Measurements from ENCODE around the gene PLA2G12B. TPM values are rescaled to one million over a fixed set of nuclear protein-coding genes. Genes with fewer than 3 reads are reported as not detected.

The PLA2G12B gene
- total and polyA plus RNA-seq, 2 experiments from 2014 or later: not detected

DNA sequence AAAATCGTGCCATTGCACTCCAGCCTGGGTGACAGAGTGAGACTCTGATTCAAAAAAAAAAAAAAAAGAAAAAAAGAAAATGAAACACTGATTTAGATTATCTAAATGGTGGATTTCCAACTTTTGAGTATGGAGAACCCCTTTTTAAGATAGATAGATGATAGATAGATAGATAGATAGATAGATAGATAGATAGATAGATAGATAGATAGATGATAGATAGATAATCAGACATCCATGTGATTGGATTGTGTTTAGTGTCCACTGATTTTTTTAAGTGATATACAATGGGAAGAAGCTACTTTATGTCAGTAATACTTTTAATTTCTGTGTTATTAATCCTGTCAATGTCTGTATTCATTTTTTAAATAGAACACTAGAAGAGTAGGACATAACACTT is 55.1 kb downstream of the PLA2G12B start:
- H3K27ac ChIP-seq (ENCODE audit: low read depth): no peak overlapping the region
- H3K27ac Mint-ChIP-seq: no peak overlapping the region
- peaks cover 8% of the 10 kb centered on the region; the same call in 2 of the 3 replicates for H3K36me3 Mint-ChIP-seq (ENCODE audit: low read depth)
- peaks cover 11% of the 10 kb centered on the region for H3K9me3 Mint-ChIP-seq
- H3K4me1 ChIP-seq (ENCODE audit: insufficient read depth): no peaks in the 10 kb centered on the region
- peaks cover 5% of the 10 kb centered on the region; the same call in 1 of the 2 replicates for H3K36me3 ChIP-seq (ENCODE audit: insufficient read depth)
- H4K20me1 ChIP-seq (replicated peaks; ENCODE audit: insufficient read depth): no peaks in the 10 kb centered on the region
- TF ChIP-seq ZNF114 (CRISPR knock-in tag; IDR thresholded peaks at IDR 0.05) (no peak), JUNB (IDR thresholded peaks at IDR 0.05; ENCODE audit: unreplicated experiment) (no peak), CTCF (conservative IDR thresholded peaks at IDR 0.05; ENCODE audit: low read depth in 2 of 2) (no peak), REST (IDR thresholded peaks at IDR 0.05; ENCODE audit: unreplicated experiment) (no peak), ZNF462 (CRISPR knock-in tag; IDR thresholded peaks at IDR 0.05) (no peak), CREB1 (CRISPR knock-in tag; IDR thresholded peaks at IDR 0.05; ENCODE audit: low read depth) (no peak), ZNF331 (CRISPR knock-in tag; IDR thresholded peaks at IDR 0.05; ENCODE audit: low read depth) (no peak), EZH2 (IDR thresholded peaks at IDR 0.05; ENCODE audit: low read depth, unreplicated experiment) (no peak), STAT1 (IDR thresholded peaks at IDR 0.05; ENCODE audit: unreplicated experiment) (no peak), POLR2AphosphoS5 (IDR thresholded peaks at IDR 0.05; ENCODE audit: low read depth) (no peak), NANOG (IDR thresholded peaks at IDR 0.05; ENCODE audit: borderline replicate concordance) (no peak), EZH2phosphoT487 (IDR thresholded peaks at IDR 0.05; ENCODE audit: unreplicated experiment) (no peak)
- TF ChIP-seq, protein P1, sequence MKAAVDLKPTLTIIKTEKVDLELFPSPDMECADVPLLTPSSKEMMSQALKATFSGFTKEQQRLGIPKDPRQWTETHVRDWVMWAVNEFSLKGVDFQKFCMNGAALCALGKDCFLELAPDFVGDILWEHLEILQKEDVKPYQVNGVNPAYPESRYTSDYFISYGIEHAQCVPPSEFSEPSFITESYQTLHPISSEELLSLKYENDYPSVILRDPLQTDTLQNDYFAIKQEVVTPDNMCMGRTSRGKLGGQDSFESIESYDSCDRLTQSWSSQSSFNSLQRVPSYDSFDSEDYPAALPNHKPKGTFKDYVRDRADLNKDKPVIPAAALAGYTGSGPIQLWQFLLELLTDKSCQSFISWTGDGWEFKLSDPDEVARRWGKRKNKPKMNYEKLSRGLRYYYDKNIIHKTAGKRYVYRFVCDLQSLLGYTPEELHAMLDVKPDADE (IDR thresholded peaks at IDR 0.05): no peak
- H3K9me2 ChIP-seq (ENCODE audit: insufficient read depth): no peaks in the 10 kb centered on the region; the same call in 1 of the 2 replicates
- no peaks in the 10 kb centered on the region for H3K27me3 ChIP-seq (ENCODE audit: insufficient read depth)
- ATAC-seq: no peak
- no peaks in the 10 kb centered on the region for H3K79me2 ChIP-seq (replicated peaks; ENCODE audit: insufficient read depth)
- H3K4me2 ChIP-seq: no peak overlapping the region
- H3K27me3 Mint-ChIP-seq (ENCODE audit: insufficient read depth, low read depth, poor library complexity): peaks cover 3% of the 10 kb centered on the region
- H3K4me3 Mint-ChIP-seq: no peak overlapping the region
- H3K4me1 Mint-ChIP-seq: no peaks in the 10 kb centered on the region
- no peak overlapping the region for H2AFZ ChIP-seq
- no peak overlapping the region for H3K4me3 ChIP-seq
- DNase-seq (ENCODE audit: low spot score): no peak
- no peaks in the 10 kb centered on the region for H3F3A ChIP-seq (replicated peaks; ENCODE audit: low read depth)
